ENCODE measurements around the gene ISOC1.

DNA sequence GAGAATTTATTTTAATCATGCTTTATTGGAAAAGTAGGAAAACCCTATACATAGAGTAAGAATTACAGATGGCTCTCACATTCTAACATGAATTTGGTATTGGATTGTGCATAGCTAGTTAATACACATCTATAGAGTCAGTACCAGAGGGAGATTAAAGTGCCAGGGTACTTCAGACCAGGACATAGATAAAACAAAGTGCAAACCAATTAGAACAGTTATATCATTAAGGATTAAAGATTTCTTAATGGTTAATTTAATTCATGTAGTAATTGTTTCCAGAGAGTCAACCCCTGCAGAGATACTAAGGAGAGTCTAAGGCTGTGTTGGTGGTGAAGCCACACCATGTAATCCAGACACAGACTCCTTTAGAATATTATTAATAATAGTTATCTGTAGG lies 8.8 kb downstream of the ISOC1 start:
- TF ChIP-seq, protein P1, sequence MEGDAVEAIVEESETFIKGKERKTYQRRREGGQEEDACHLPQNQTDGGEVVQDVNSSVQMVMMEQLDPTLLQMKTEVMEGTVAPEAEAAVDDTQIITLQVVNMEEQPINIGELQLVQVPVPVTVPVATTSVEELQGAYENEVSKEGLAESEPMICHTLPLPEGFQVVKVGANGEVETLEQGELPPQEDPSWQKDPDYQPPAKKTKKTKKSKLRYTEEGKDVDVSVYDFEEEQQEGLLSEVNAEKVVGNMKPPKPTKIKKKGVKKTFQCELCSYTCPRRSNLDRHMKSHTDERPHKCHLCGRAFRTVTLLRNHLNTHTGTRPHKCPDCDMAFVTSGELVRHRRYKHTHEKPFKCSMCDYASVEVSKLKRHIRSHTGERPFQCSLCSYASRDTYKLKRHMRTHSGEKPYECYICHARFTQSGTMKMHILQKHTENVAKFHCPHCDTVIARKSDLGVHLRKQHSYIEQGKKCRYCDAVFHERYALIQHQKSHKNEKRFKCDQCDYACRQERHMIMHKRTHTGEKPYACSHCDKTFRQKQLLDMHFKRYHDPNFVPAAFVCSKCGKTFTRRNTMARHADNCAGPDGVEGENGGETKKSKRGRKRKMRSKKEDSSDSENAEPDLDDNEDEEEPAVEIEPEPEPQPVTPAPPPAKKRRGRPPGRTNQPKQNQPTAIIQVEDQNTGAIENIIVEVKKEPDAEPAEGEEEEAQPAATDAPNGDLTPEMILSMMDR (IDR thresholded peaks at IDR 0.05; ENCODE audit: low read depth, low read length, poor library complexity, severe bottlenecking), result no peak
- TF ChIP-seq EZH2phosphoT487 (IDR thresholded peaks at IDR 0.05; ENCODE audit: borderline replicate concordance, low read length), result no peak

All from DOHH2 (cell line).